Liver (tissue), 9 donors: ENCODE measurements around the gene LOXL4. TPM values are rescaled to one million over a fixed set of nuclear protein-coding genes. Genes with fewer than 3 reads are reported as not detected.

Source experiments
- DNase-seq: peaks from one replicate; pipeline ENCODE4 v3.0.0-alpha.2; 2017; ENCODE audit warnings: low spot score
- H3K27ac ChIP-seq, 2 donors: one replicate each; pipeline ENCODE4 v1.7.0; 2013; ENCODE audit warnings: inconsistent platforms in 2 of 2, low read length in 2 of 2, control low read depth in 1 of 2, low read depth in 1 of 2, mild to moderate bottlenecking in 1 of 2
- H3K27me3 ChIP-seq, 4 donors: one replicate each; pipeline versions ENCODE4 v1.6.1 to v1.7.0; 2013; ENCODE audit warnings: low read length in 3 of 4, inconsistent platforms in 1 of 4, mild to moderate bottlenecking in 1 of 4, moderate library complexity in 1 of 4; ENCODE audit not compliant: control insufficient read depth in 4 of 4, insufficient read depth in 4 of 4
- H3K36me3 ChIP-seq, 4 donors: one replicate each; pipeline versions ENCODE4 v1.6.1 to v1.7.0; 2013; ENCODE audit warnings: low read length in 3 of 4, mild to moderate bottlenecking in 3 of 4, low read depth in 1 of 4, moderate library complexity in 1 of 4; ENCODE audit not compliant: control insufficient read depth in 4 of 4, insufficient read depth in 3 of 4
- H3K4me1 ChIP-seq, 4 donors: one replicate each; pipeline versions ENCODE4 v1.6.1 to v1.7.0; 2013; ENCODE audit warnings: low read length in 3 of 4, mild to moderate bottlenecking in 3 of 4, moderate library complexity in 1 of 4; ENCODE audit not compliant: control insufficient read depth in 4 of 4, insufficient read depth in 4 of 4
- H3K4me3 ChIP-seq, 3 donors: one replicate each; pipeline versions ENCODE4 v1.6.1 to v1.7.0; 2013; ENCODE audit warnings: low read length in 3 of 3, control low read depth in 1 of 3, low read depth in 1 of 3, mild to moderate bottlenecking in 1 of 3
- H3K9ac ChIP-seq, 2 donors: one replicate each; pipeline ENCODE4 v1.7.0; 2013; ENCODE audit warnings: low read length in 2 of 2, mild to moderate bottlenecking in 2 of 2, moderate library complexity in 2 of 2, control low read depth in 1 of 2, low read depth in 1 of 2
- H3K9me3 ChIP-seq, 4 donors: one replicate each; pipeline versions ENCODE4 v1.6.1 to v1.7.0; 2013; ENCODE audit warnings: low read length in 3 of 4; ENCODE audit not compliant: control insufficient read depth in 4 of 4
- EGR1 ChIP-seq, 2 donors: IDR thresholded peaks; 2 replicates each; pipeline ENCODE4 v1.6.1; 2016 to 2018; ENCODE audit warnings: antibody characterized with exemption in 2 of 2, low read depth in 2 of 2
- FOXA1 ChIP-seq: IDR thresholded peaks from 2 replicates; pipeline ENCODE4 v1.6.1; 2016; ENCODE audit warnings: antibody characterized with exemption
- FOXA2 ChIP-seq: IDR thresholded peaks from 2 replicates; pipeline ENCODE4 v1.6.1; 2016; ENCODE audit warnings: antibody characterized with exemption
- GABPA ChIP-seq, 2 donors: IDR thresholded peaks in 1 of 2; conservative IDR thresholded peaks in 1 of 2; 2 replicates each; pipeline ENCODE4 v1.6.1; 2016; ENCODE audit warnings: antibody characterized with exemption in 2 of 2, mild to moderate bottlenecking in 1 of 2, moderate library complexity in 1 of 2
- HNF4A ChIP-seq, 2 donors: conservative IDR thresholded peaks; 2 replicates each; pipeline ENCODE4 v1.6.1; 2016; ENCODE audit warnings: antibody characterized with exemption in 2 of 2, mild to moderate bottlenecking in 2 of 2
- HNF4G ChIP-seq: IDR thresholded peaks from 2 replicates; pipeline ENCODE4 v1.6.1; 2016; ENCODE audit warnings: antibody characterized with exemption
- JUND ChIP-seq, 2 donors: IDR thresholded peaks; 2 replicates each; pipeline ENCODE4 v1.6.1; 2016; ENCODE audit warnings: antibody characterized with exemption in 2 of 2
- MAX ChIP-seq: IDR thresholded peaks from 2 replicates; pipeline ENCODE4 v1.6.1; 2016; ENCODE audit warnings: antibody characterized with exemption
- NR2F2 ChIP-seq: IDR thresholded peaks from 2 replicates; pipeline ENCODE4 v1.6.1; 2016; ENCODE audit warnings: antibody characterized with exemption
- RAD21 ChIP-seq, 2 donors: IDR thresholded peaks; 2 replicates each; pipeline ENCODE4 v1.6.1; 2016; ENCODE audit warnings: antibody characterized with exemption in 2 of 2, mild to moderate bottlenecking in 2 of 2
- REST ChIP-seq: IDR thresholded peaks from 2 replicates; pipeline ENCODE4 v1.6.1; 2016; ENCODE audit warnings: antibody characterized with exemption, mild to moderate bottlenecking
- RXRA ChIP-seq, 2 donors: IDR thresholded peaks; 2 replicates each; pipeline ENCODE4 v1.6.1; 2017 to 2018; ENCODE audit warnings: antibody characterized with exemption in 2 of 2, mild to moderate bottlenecking in 1 of 2
- SP1 ChIP-seq: IDR thresholded peaks from 2 replicates; pipeline ENCODE4 v1.6.1; 2018; ENCODE audit warnings: antibody characterized with exemption, mild to moderate bottlenecking
- TAF1 ChIP-seq: conservative IDR thresholded peaks from 2 replicates; pipeline ENCODE4 v1.6.1; 2016; ENCODE audit warnings: antibody characterized with exemption, mild to moderate bottlenecking
- YY1 ChIP-seq: IDR thresholded peaks from 2 replicates; pipeline ENCODE4 v1.6.1; 2016; ENCODE audit warnings: antibody characterized with exemption, mild to moderate bottlenecking
- ZBTB33 ChIP-seq: IDR thresholded peaks from 2 replicates; pipeline ENCODE4 v1.6.1; 2016; ENCODE audit warnings: antibody characterized with exemption
- WGBS: extraction: QIAGEN DNeasy Blood & Tissue Kit; methylation state at CpG from one replicate; pipeline ENCODE4 v1.1.7; 2013; 5-methylcytosine and 5-hydroxymethylcytosine counted together
- polyA plus RNA-seq, 2 donors: library from polyadenylated mRNA; stranded (reverse) in 1 of 2; unstranded in 1 of 2; fragments of 200-250 nt in 1 of 2; fragments of >200 nt in 1 of 2; fragmentation: Nextera tagmentation in 1 of 2; extraction: Ambion mirVana in 1 of 2; gene quantifications; one replicate each; pipeline versions ENCODE4 v1.2.1 to v1.2.3, GENCODE V29; 2013 to 2015
- total RNA-seq, 2 donors: library from RNA; depleted of rRNA; stranded (reverse); fragments of >200 nt; gene quantifications; one replicate each; pipeline ENCODE4 v1.2.3, GENCODE V29; 2014
- TF ChIP-seq, protein P1 (sequence below): IDR thresholded peaks from 2 replicates; pipeline ENCODE4 v1.6.1; 2016; ENCODE audit warnings: antibody characterized with exemption
- TF ChIP-seq, protein P2 (sequence below): fragments of 150-350 bp; IDR thresholded peaks from 2 replicates; pipeline ENCODE4 v1.5.1; 2017; ENCODE audit warnings: improper control_type of control experiment, low read depth, low read length; ENCODE audit not compliant: missing input control
- donor health status: healthy.
- donor health status: healthy.
- donor health status: healthy.
- donor health status: healthy.
- donor health status: healthy.

Gene LOXL4
- total and polyA plus RNA-seq, 4 donors: 0.38 to 18.5 (median 1.0) TPM

- 96% methylated on average over 1 of the region's 1 CpG for WGBS
- TF ChIP-seq YY1 (no peak), ZBTB33 (no peak), MAX (no peak), FOXA2 (no peak), REST (no peak), FOXA1 (no peak), RXRA (IDR thresholded peaks at IDR 0.05) (no peak), RAD21 (IDR thresholded peaks at IDR 0.05) (no peak), HNF4G (no peak), HNF4A (conservative IDR thresholded peaks at IDR 0.05) (no peak), GABPA (IDR thresholded peaks at IDR 0.05 in 1 of 2, conservative IDR thresholded peaks at IDR 0.05 in 1 of 2) (no peak), EGR1 (IDR thresholded peaks at IDR 0.05; ENCODE audit: low read depth in 2 of 2) (no peak), SP1 (no peak), JUND (IDR thresholded peaks at IDR 0.05) (no peak), NR2F2 (no peak), TAF1 (no peak)
- TF ChIP-seq, protein P1, sequence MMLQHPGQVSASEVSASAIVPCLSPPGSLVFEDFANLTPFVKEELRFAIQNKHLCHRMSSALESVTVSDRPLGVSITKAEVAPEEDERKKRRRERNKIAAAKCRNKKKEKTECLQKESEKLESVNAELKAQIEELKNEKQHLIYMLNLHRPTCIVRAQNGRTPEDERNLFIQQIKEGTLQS: no peak
- TF ChIP-seq, protein P2, sequence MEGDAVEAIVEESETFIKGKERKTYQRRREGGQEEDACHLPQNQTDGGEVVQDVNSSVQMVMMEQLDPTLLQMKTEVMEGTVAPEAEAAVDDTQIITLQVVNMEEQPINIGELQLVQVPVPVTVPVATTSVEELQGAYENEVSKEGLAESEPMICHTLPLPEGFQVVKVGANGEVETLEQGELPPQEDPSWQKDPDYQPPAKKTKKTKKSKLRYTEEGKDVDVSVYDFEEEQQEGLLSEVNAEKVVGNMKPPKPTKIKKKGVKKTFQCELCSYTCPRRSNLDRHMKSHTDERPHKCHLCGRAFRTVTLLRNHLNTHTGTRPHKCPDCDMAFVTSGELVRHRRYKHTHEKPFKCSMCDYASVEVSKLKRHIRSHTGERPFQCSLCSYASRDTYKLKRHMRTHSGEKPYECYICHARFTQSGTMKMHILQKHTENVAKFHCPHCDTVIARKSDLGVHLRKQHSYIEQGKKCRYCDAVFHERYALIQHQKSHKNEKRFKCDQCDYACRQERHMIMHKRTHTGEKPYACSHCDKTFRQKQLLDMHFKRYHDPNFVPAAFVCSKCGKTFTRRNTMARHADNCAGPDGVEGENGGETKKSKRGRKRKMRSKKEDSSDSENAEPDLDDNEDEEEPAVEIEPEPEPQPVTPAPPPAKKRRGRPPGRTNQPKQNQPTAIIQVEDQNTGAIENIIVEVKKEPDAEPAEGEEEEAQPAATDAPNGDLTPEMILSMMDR: no peak
Measured at GRCh38 chr10:98213740-98214139, 54.3 kb downstream of the LOXL4 start.

More at GRCh38 chr10:98213740-98214139, 54.3 kb downstream of the LOXL4 start:
- no peaks in the 10 kb centered on the region for H3K27me3 ChIP-seq
- H3K4me1 ChIP-seq: no peaks in the 10 kb centered on the region
- peaks cover 0 to 2% (median 0%) of the 10 kb centered on the region in 4 donors for H3K9me3 ChIP-seq
- H3K4me3 ChIP-seq: no peak overlapping the region
- H3K9ac ChIP-seq: no peak overlapping the region
- DNase-seq: no peak
- peaks cover 0 to 9% (median 1%) of the 10 kb centered on the region in 4 donors for H3K36me3 ChIP-seq
- no peak overlapping the region for H3K27ac ChIP-seq
